ENCODE data around the gene OVOL1.

DNA sequence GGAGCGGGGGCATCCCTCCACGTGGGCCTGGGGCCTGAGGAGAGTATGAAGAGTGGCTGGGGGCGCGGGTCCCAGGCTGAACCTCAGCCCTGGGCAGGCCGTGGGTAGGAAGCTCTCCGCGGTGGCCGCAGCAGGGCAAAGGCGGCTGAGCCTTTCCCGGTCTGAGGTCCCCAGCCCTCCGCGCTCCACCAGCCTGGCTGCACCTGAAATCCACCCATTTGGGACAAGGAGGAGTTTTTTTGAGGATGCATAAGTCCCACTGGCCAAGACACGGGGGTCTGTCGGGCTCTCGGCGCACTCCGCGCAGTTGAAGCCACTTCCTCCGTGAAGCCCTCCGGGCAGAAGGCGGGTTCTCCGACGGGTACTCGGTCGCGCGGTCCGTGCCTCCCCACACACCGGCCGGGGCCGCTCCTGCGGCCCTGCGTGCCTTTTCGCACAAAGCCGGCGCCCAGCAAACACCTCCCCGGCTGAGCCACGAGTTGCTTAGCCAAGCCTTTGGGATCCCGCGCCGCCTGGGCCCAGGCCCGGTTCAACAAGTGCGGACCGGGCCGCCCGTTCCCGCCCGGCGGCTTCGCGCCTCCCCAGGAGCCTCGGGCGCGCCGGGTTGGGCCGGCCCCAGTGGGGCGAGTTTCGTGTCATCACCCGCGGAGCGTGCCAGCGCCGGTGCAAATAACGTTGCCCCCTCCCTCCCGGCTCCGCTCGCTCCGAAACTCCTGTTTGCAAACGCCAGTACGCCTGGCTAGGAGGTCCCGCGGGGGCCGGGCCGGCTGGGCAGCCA lies 666 bp upstream of the OVOL1 start:
- TF ChIP-seq, protein P1, sequence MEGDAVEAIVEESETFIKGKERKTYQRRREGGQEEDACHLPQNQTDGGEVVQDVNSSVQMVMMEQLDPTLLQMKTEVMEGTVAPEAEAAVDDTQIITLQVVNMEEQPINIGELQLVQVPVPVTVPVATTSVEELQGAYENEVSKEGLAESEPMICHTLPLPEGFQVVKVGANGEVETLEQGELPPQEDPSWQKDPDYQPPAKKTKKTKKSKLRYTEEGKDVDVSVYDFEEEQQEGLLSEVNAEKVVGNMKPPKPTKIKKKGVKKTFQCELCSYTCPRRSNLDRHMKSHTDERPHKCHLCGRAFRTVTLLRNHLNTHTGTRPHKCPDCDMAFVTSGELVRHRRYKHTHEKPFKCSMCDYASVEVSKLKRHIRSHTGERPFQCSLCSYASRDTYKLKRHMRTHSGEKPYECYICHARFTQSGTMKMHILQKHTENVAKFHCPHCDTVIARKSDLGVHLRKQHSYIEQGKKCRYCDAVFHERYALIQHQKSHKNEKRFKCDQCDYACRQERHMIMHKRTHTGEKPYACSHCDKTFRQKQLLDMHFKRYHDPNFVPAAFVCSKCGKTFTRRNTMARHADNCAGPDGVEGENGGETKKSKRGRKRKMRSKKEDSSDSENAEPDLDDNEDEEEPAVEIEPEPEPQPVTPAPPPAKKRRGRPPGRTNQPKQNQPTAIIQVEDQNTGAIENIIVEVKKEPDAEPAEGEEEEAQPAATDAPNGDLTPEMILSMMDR (IDR thresholded peaks at IDR 0.05; ENCODE audit: low read depth, low read length), result no peak
- no peak for TF ChIP-seq EZH2phosphoT487 (IDR thresholded peaks at IDR 0.05; ENCODE audit: low read depth)
